GM18526 (cell line): ENCODE measurements around the gene ACVR1.

Experiments
- POLR2A ChIP-seq: IDR thresholded peaks from 3 replicates; pipeline ENCODE4 v1.6.1; 2011; ENCODE audit not compliant: insufficient read length; ENCODE audit errors: extremely low read depth

ACVR1 gene

GRCh38 chr2:157876066-157876785 lies at the start of gene ACVR1:
Gene ACVR1, minus strand, starts transcription at chr2:157876330. Its CDS starts 76,837 bp downstream, at chr2:157799493.
- no peak for TF ChIP-seq POLR2A

GRCh38 chr2:157925071-157925470 lies 48.9 kb upstream of the ACVR1 start:
- TF ChIP-seq POLR2A: no peak

GRCh38 chr2:157923598-157924217 lies 47.6 kb upstream of the ACVR1 start:
- TF ChIP-seq POLR2A: no peak

GRCh38 chr2:157922815-157923214 lies 46.7 kb upstream of the ACVR1 start:
- TF ChIP-seq POLR2A: no peak

- TF ChIP-seq POLR2A: no peak
Observed at GRCh38 chr2:157922336-157922735, 46.2 kb upstream of the ACVR1 start.

- TF ChIP-seq POLR2A: no peak
Observed at GRCh38 chr2:157920736-157921135, 44.6 kb upstream of the ACVR1 start.

GRCh38 chr2:157919181-157919580 lies 43.1 kb upstream of the ACVR1 start:
- no peak for TF ChIP-seq POLR2A

GRCh38 chr2:157918319-157918718 lies 42.2 kb upstream of the ACVR1 start:
- no peak for TF ChIP-seq POLR2A

- no peak for TF ChIP-seq POLR2A
Observed at GRCh38 chr2:157911750-157912149, 35.6 kb upstream of the ACVR1 start.

GRCh38 chr2:157911246-157911645 lies 35.1 kb upstream of the ACVR1 start:
- no peak for TF ChIP-seq POLR2A

GRCh38 chr2:157905092-157905491 lies 29.0 kb upstream of the ACVR1 start:
- no peak for TF ChIP-seq POLR2A

- TF ChIP-seq POLR2A: no peak
Observed at GRCh38 chr2:157903626-157904025, 27.5 kb upstream of the ACVR1 start.

- no peak for TF ChIP-seq POLR2A
Observed at GRCh38 chr2:157903151-157903550, 27.0 kb upstream of the ACVR1 start.

- no peak for TF ChIP-seq POLR2A
Observed at GRCh38 chr2:157902692-157903091, 26.6 kb upstream of the ACVR1 start.

- TF ChIP-seq POLR2A: no peak
Observed at GRCh38 chr2:157901325-157901724, 25.2 kb upstream of the ACVR1 start.

GRCh38 chr2:157900684-157901083 lies 24.6 kb upstream of the ACVR1 start:
- no peak for TF ChIP-seq POLR2A

GRCh38 chr2:157900203-157900602 lies 24.1 kb upstream of the ACVR1 start:
- no peak for TF ChIP-seq POLR2A

- TF ChIP-seq POLR2A: no peak
Observed at GRCh38 chr2:157899125-157899839, 23.2 kb upstream of the ACVR1 start.
